PC-9 (cell line): ENCODE data around the gene TNIP3. TPM values are rescaled to one million over a fixed set of nuclear protein-coding genes. Genes with fewer than 3 reads are reported as not detected.
"Not testable (repeated sequence)": the region's sequence is repeated elsewhere in the genome, so short reads cannot be mapped to it uniquely, and the experiment has no call there.

ENCODE experiments used
- BruUV-seq: library from RNA; stranded (reverse); fragments of 400-500 nt; replicated peaks from 2 replicates; lab custom pipeline; 2021; lab: Mats Ljungman, UMichigan
- CTCF ChIA-PET: fragments of 300-600 bp; sonication (Branson Sonifier 250); formaldehyde crosslinking; loops from one replicate; lab custom pipeline; 2022; ENCODE audit warnings: antibody characterized with exemption; lab: Charles Lee
- POLR2A ChIA-PET: fragments of 300-600 bp; sonication (Branson Sonifier 250); formaldehyde crosslinking; loops from one replicate; lab custom pipeline; 2022; ENCODE audit warnings: antibody characterized with exemption; ENCODE audit not compliant: unreplicated experiment; lab: Charles Lee
- DNase-seq, 2 experiments: peaks; one replicate each; pipeline versions ENCODE4 v3.0.0 to v3.0.0-alpha.2; 2015 to 2022; ENCODE audit warnings: mixed read lengths in 1 of 2
- H2AFZ ChIP-seq: fragments of 200-600 bp; sonication (generic); 2 replicates; pipeline ENCODE4 v1.8.1; 2017; ENCODE audit warnings: antibody characterized with exemption
- H3F3A ChIP-seq: fragments of 200-600 bp; sonication (generic); 2 replicates; pipeline ENCODE4 v1.8.1; 2017; ENCODE audit warnings: antibody characterized with exemption, mild to moderate bottlenecking, low read depth; ENCODE audit not compliant: insufficient read depth
- H3K27ac ChIP-seq: fragments of 200-600 bp; sonication (generic); 2 replicates; pipeline ENCODE4 v1.6.1; 2016; ENCODE audit warnings: mixed run types
- H3K27me3 ChIP-seq: fragments of 200-600 bp; sonication (generic); 2 replicates; pipeline ENCODE4 v1.6.1; 2016; ENCODE audit warnings: low read depth, mixed run types; ENCODE audit not compliant: insufficient read depth
- H3K36me3 ChIP-seq: fragments of 200-600 bp; sonication (generic); 2 replicates; pipeline ENCODE4 v1.6.1; 2016; ENCODE audit warnings: low read depth, mixed run types
- H3K4me1 ChIP-seq: fragments of 200-600 bp; sonication (generic); replicated peaks from 2 replicates; pipeline ENCODE4 v1.6.1; 2016; ENCODE audit warnings: mixed run types; ENCODE audit not compliant: insufficient read depth
- H3K4me2 ChIP-seq: fragments of 200-600 bp; sonication (generic); 2 replicates; pipeline ENCODE4 v1.6.1; 2017; ENCODE audit warnings: mixed run types
- H3K4me3 ChIP-seq: fragments of 200-600 bp; sonication (generic); 2 replicates; pipeline ENCODE4 v1.6.1; 2016; ENCODE audit warnings: mixed run types
- H3K79me2 ChIP-seq: fragments of 200-600 bp; sonication (generic); 2 replicates; pipeline ENCODE4 v1.6.1; 2017; ENCODE audit warnings: low read depth, mixed run types
- H3K9me2 ChIP-seq: fragments of 200-600 bp; sonication (generic); 2 replicates; pipeline ENCODE4 v1.8.1; 2017; ENCODE audit warnings: mild to moderate bottlenecking; ENCODE audit not compliant: insufficient read depth
- H3K9me3 ChIP-seq: fragments of 200-600 bp; sonication (generic); 2 replicates; pipeline ENCODE4 v1.8.1; 2016; ENCODE audit warnings: low read depth; ENCODE audit not compliant: insufficient read depth
- H4K20me1 ChIP-seq: fragments of 200-600 bp; sonication (generic); 2 replicates; pipeline ENCODE4 v1.8.1; 2017; ENCODE audit not compliant: insufficient read depth
- EZH2 ChIP-seq: fragments of 200-600 bp; sonication (generic); IDR thresholded peaks from 2 replicates; pipeline ENCODE4 v1.8.0; 2017; ENCODE audit warnings: antibody characterized with exemption, low read depth
- intact Hi-C: fragments of 100-400 bp; cut with micrococcal nuclease; formaldehyde crosslinking; loops from one replicate; pipeline ENCODE4 v1.10.0; 2022; ENCODE audit not compliant: unreplicated experiment
- total RNA-seq: library from RNA; stranded (reverse); gene quantifications from 2 replicates; pipeline ENCODE4 v1.2.3, GENCODE V29; 2021
- TF ChIP-seq, protein P1 (sequence below): fragments of 200-600 bp; sonication (generic); conservative IDR thresholded peaks from 2 replicates; pipeline ENCODE4 v1.6.1; 2017; ENCODE audit warnings: mixed run types, antibody characterized with exemption, mild to moderate bottlenecking, moderate library complexity

The TNIP3 gene
- total RNA-seq, 1 experiment from 2014 or later: 1.2 TPM

DNA sequence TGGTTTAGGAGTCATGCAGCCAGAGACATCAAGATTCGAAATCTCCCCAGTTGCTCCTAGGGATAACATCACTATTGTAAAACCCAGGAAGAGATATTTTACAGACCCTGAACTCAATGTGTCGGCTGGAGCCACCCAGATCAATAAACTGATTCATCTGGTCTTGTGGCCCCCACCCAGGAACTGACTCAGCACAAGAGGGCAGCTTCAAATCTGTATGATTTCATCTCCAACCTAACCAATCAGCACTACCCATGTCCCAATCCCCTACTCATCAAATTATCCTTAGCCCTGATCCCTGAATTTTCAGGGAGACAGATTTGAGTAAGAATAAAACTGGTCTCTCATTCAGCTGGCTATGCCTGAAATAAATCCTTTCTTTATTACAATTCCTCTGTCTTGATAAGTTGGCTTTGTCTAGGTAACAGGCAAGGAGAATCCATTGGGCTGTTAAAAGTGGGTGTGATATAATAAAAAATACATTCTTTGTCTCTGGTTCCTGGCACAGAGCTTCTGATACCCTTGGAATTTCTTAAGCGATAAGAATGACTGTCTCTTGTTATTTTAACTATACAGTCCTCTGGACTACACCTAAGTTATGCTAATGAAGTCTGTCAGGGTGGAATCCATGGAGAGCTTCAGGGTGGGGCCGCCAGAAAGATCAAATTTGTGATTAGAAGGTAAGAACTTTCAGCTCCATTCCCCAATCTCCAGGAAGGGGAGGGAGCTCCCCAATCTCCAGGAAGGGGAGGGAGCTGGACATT is 44.3 kb upstream of the TNIP3 start:
- no peak overlapping the region for H3K4me2 ChIP-seq
- CTCF ChIA-PET: no interaction called here
- no peaks in the 10 kb centered on the region for H3K27me3 ChIP-seq
- H3K9me2 ChIP-seq: no peaks in the 10 kb centered on the region; the same call in 1 of the 2 replicates
- H3F3A ChIP-seq: no peaks in the 10 kb centered on the region
- H3K27ac ChIP-seq: no peak overlapping the region
- TF ChIP-seq EZH2: no peak
- TF ChIP-seq, protein P1, sequence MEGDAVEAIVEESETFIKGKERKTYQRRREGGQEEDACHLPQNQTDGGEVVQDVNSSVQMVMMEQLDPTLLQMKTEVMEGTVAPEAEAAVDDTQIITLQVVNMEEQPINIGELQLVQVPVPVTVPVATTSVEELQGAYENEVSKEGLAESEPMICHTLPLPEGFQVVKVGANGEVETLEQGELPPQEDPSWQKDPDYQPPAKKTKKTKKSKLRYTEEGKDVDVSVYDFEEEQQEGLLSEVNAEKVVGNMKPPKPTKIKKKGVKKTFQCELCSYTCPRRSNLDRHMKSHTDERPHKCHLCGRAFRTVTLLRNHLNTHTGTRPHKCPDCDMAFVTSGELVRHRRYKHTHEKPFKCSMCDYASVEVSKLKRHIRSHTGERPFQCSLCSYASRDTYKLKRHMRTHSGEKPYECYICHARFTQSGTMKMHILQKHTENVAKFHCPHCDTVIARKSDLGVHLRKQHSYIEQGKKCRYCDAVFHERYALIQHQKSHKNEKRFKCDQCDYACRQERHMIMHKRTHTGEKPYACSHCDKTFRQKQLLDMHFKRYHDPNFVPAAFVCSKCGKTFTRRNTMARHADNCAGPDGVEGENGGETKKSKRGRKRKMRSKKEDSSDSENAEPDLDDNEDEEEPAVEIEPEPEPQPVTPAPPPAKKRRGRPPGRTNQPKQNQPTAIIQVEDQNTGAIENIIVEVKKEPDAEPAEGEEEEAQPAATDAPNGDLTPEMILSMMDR: no peak
- no peaks in the 10 kb centered on the region for H4K20me1 ChIP-seq
- H3K4me1 ChIP-seq: no peaks in the 10 kb centered on the region
- H3K79me2 ChIP-seq: no peaks in the 10 kb centered on the region
- intact Hi-C loops: no loop called here
- no peaks in the 10 kb centered on the region for H3K9me3 ChIP-seq
- no peak overlapping the region for H3K4me3 ChIP-seq
- H3K36me3 ChIP-seq: no peaks in the 10 kb centered on the region
- BruUV-seq: no TSS peak
- DNase-seq: no peak
- 0 out of 2 replicates have a peak overlapping the region, but pooled peaks have one; percentile 19 for H2AFZ ChIP-seq
- POLR2A ChIA-PET: interaction anchor here (0.6 kb wide), 1 partner anchor 391 kb away, joined by 6 read pairs; no protein-coding TSS in a partner anchor

DNA sequence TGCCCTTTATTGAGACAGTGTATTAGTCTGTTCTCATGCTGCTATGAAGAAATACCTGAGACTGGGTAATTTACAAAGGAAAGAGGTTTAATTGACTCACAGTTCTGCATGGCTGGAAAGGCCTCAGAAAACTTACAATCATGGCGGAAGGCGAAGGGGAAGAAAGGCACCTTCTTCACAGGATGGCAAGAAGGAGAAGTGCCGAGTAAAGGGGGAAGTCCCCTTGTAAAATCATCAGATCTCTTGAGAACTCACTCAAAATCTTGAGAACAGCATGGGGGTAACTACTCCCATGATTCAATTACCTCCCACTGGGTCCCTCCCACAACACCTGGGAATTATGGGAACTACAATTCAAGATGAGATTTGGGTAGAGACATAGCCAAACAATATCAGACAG is 41.7 kb upstream of the TNIP3 start:
- intact Hi-C loops, H3K36me3 ChIP-seq, H3K4me2 ChIP-seq, CTCF ChIA-PET, H3K4me1 ChIP-seq, H3K79me2 ChIP-seq, BruUV-seq, H3K9me3 ChIP-seq, H3K27me3 ChIP-seq, POLR2A ChIA-PET, H3K4me3 ChIP-seq, H3K27ac ChIP-seq, H3K9me2 ChIP-seq, H4K20me1 ChIP-seq, H3F3A ChIP-seq, DNase-seq, H2AFZ ChIP-seq: not testable (repeated sequence)

DNA sequence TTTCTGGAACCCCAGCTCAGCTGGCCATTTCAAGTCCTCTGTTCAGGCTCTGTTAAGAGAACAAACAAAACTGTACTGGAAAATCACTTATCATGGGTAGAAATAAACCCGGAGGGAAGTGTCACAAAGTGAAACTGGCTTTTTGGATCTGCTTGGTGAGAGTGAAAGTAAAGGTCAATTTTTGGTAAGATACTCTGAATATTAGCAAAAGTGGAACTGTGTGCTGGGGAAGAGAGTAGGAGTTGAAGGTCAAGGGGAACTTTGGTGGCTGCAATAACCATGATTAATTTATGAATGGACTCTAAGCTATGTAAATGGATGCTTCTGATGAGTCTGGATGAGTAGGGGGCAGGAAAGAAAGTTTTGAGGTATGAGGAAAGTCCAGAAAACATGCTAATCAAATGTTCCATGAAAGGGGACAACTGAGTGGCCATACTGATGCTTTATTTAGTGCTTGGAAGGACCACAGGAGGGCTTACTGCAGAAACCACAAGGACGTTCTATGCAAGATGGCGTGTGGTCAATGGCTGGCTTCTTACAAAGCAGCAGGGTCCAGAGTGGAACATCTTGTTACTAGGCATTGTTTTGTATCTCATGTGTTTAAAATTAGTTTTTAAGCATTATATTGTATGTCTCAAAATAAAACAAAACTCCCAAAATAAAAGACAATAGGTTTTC is 36.8 kb upstream of the TNIP3 start:
- Histone ChIP-seq H3K9me2 (0 out of 2 replicates have a peak, but pooled peaks cover 4% of the 10 kb centered on the region), H3K27me3 (no peaks in the 10 kb centered on the region), H4K20me1 (no peaks in the 10 kb centered on the region), H2AFZ (peak overlapping the region; percentile 3; the same call in 1 of the 2 replicates), H3K27ac (no peak overlapping the region), H3K9me3 (no peaks in the 10 kb centered on the region; the same call in 1 of the 2 replicates), H3K36me3 (no peaks in the 10 kb centered on the region), H3K4me1 (0 out of 2 replicates have a peak, but pooled peaks cover 6% of the 10 kb centered on the region), H3F3A (no peaks in the 10 kb centered on the region), H3K4me2 (peak overlapping the region; percentile 5; the same call in 1 of the 2 replicates), H3K4me3 (no peak overlapping the region), H3K79me2 (no peaks in the 10 kb centered on the region)
- no TSS peak for BruUV-seq
- TF ChIP-seq, protein P1: no peak
- no peak for TF ChIP-seq EZH2
- ChIA-PET POLR2A (no interaction called here), CTCF (no interaction called here)
- DNase-seq: no peak
- intact Hi-C loops: no loop called here
